DOHH2 (cell line): ENCODE measurements around the gene AMHR2.
"Not testable (repeated sequence)": the region's sequence is repeated elsewhere in the genome, so short reads cannot be mapped to it uniquely, and the experiment has no call there.

ENCODE experiments used
- H3F3A ChIP-seq: fragments of 200-600 bp; sonication (generic), shearing (Covaris generic); 2 replicates; pipeline ENCODE4 v1.6.0; 2016; ENCODE audit warnings: antibody characterized with exemption, mild to moderate bottlenecking; ENCODE audit not compliant: control insufficient read depth, insufficient read depth
- H3K27ac ChIP-seq: fragments of 200-600 bp; sonication (generic); 2 replicates; pipeline ENCODE4 v1.5.1; 2014; ENCODE audit warnings: low read depth, mild to moderate bottlenecking, low read length, moderate library complexity
- H3K27me3 ChIP-seq: fragments of 200-600 bp; sonication (generic); 2 replicates; pipeline ENCODE4 v1.6.1; 2014; ENCODE audit warnings: mild to moderate bottlenecking, low read length, mixed read lengths; ENCODE audit not compliant: control insufficient read depth
- H3K36me3 ChIP-seq: fragments of 200-600 bp; sonication (generic); 2 replicates; pipeline ENCODE4 v1.6.1; 2014; ENCODE audit warnings: mild to moderate bottlenecking, low read length, moderate library complexity, mixed read lengths; ENCODE audit not compliant: control insufficient read depth
- H3K4me1 ChIP-seq: fragments of 200-600 bp; sonication (generic); 2 replicates; pipeline ENCODE4 v1.6.1; 2014; ENCODE audit warnings: mild to moderate bottlenecking, low read length, mixed read lengths; ENCODE audit not compliant: control insufficient read depth
- H3K4me2 ChIP-seq: fragments of 200-600 bp; sonication (generic); 2 replicates; pipeline ENCODE4 v1.6.0; 2014; ENCODE audit warnings: mild to moderate bottlenecking, low read length, moderate library complexity
- H3K4me3 ChIP-seq: fragments of 200-600 bp; sonication (generic); 2 replicates; pipeline ENCODE4 v1.5.1; 2014; ENCODE audit warnings: mild to moderate bottlenecking, low read length, mixed read lengths
- H3K79me2 ChIP-seq: fragments of 200-600 bp; sonication (generic); 2 replicates; pipeline ENCODE4 v1.6.1; 2014; ENCODE audit warnings: mild to moderate bottlenecking, low read length, mixed read lengths; ENCODE audit not compliant: control insufficient read depth
- H3K9me2 ChIP-seq: fragments of 200-600 bp; sonication (generic); replicated peaks from 2 replicates; pipeline ENCODE4 v1.6.1; 2014; ENCODE audit warnings: mild to moderate bottlenecking, low read length, mixed read lengths; ENCODE audit not compliant: control insufficient read depth
- H3K9me3 ChIP-seq: fragments of 200-600 bp; sonication (generic); 2 replicates; pipeline ENCODE4 v1.6.1; 2014; ENCODE audit warnings: antibody characterized with exemption, low read length, mixed read lengths; ENCODE audit not compliant: control insufficient read depth, insufficient read depth
- H4K20me1 ChIP-seq: fragments of 200-600 bp; sonication (generic); 2 replicates; pipeline ENCODE4 v1.6.0; 2014; ENCODE audit warnings: low read depth, mild to moderate bottlenecking, antibody characterized with exemption, low read length, moderate library complexity; ENCODE audit not compliant: control insufficient read depth, insufficient read depth
- EZH2phosphoT487 ChIP-seq: fragments of 200-600 bp; sonication (generic); IDR thresholded peaks from 2 replicates; pipeline ENCODE4 v1.6.1; 2017; ENCODE audit warnings: borderline replicate concordance, mild to moderate bottlenecking, antibody characterized with exemption, low read length, moderate library complexity, mixed read lengths
- TF ChIP-seq, protein P1 (sequence below): fragments of 200-600 bp; sonication (generic); IDR thresholded peaks from one replicate; pipeline ENCODE4 v1.5.1; 2014; ENCODE audit warnings: antibody characterized with exemption, mild to moderate bottlenecking, low read depth, low read length; ENCODE audit not compliant: poor library complexity, severe bottlenecking

AMHR2 gene

DNA sequence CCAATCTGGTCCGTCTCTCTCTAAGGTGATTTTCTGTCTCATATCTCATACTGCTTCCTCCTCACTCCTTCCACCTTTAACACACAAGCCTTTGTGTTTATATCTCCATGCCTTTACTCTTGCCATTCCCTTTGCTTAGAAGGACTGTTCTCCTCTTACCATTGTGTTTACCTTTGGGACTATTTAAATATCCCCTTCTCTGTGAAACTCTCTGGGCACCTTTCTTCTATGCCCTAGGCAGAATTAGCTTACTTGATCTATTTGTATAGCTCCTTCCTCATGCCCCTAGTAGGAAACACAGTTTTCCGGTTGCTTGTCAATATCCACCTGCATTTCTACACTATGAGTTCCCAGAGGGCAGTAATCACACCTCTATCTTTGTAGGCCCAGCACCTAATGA is 3.9 kb upstream of the AMHR2 start:
- Histone ChIP-seq H3K27ac (no peak overlapping the region), H3K79me2 (no peaks in the 10 kb centered on the region), H3K4me2 (no peak overlapping the region), H3K4me1 (peaks cover 55% of the 10 kb centered on the region), H3K27me3 (no peaks in the 10 kb centered on the region), H3F3A (peaks cover 8% of the 10 kb centered on the region), H3K4me3 (no peak overlapping the region), H3K36me3 (no peaks in the 10 kb centered on the region), H4K20me1 (no peaks in the 10 kb centered on the region), H3K9me2 (no peaks in the 10 kb centered on the region), H3K9me3 (no peaks in the 10 kb centered on the region)
- no peak for TF ChIP-seq EZH2phosphoT487
- TF ChIP-seq, protein P1, sequence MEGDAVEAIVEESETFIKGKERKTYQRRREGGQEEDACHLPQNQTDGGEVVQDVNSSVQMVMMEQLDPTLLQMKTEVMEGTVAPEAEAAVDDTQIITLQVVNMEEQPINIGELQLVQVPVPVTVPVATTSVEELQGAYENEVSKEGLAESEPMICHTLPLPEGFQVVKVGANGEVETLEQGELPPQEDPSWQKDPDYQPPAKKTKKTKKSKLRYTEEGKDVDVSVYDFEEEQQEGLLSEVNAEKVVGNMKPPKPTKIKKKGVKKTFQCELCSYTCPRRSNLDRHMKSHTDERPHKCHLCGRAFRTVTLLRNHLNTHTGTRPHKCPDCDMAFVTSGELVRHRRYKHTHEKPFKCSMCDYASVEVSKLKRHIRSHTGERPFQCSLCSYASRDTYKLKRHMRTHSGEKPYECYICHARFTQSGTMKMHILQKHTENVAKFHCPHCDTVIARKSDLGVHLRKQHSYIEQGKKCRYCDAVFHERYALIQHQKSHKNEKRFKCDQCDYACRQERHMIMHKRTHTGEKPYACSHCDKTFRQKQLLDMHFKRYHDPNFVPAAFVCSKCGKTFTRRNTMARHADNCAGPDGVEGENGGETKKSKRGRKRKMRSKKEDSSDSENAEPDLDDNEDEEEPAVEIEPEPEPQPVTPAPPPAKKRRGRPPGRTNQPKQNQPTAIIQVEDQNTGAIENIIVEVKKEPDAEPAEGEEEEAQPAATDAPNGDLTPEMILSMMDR: no peak

DNA sequence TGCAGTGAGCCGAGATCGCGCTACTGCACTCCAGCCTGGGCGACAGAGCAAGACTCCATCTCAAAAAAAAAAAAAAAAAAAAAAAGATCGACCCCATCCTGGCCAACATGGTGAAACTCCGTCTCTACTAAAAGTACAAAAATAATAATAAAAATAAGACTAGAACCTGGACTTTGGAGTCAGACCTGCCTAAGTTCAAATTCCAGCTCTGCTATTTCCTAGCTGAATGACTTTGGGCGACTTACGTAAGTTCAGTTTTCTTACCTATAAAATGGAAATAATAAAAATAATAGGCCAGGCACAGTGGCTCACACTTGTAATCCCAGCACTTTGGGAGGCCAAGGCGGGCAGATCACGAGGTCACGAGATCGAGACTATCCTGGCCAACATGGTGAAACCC is 1.4 kb upstream of the AMHR2 start:
- H3K4me2 ChIP-seq, H4K20me1 ChIP-seq, H3K79me2 ChIP-seq, H3F3A ChIP-seq, H3K27me3 ChIP-seq, H3K4me3 ChIP-seq, H3K9me2 ChIP-seq, H3K9me3 ChIP-seq, H3K36me3 ChIP-seq, H3K27ac ChIP-seq: not testable (repeated sequence)
- H3K4me1 ChIP-seq: peaks cover 31% of the 10 kb centered on the region

DNA sequence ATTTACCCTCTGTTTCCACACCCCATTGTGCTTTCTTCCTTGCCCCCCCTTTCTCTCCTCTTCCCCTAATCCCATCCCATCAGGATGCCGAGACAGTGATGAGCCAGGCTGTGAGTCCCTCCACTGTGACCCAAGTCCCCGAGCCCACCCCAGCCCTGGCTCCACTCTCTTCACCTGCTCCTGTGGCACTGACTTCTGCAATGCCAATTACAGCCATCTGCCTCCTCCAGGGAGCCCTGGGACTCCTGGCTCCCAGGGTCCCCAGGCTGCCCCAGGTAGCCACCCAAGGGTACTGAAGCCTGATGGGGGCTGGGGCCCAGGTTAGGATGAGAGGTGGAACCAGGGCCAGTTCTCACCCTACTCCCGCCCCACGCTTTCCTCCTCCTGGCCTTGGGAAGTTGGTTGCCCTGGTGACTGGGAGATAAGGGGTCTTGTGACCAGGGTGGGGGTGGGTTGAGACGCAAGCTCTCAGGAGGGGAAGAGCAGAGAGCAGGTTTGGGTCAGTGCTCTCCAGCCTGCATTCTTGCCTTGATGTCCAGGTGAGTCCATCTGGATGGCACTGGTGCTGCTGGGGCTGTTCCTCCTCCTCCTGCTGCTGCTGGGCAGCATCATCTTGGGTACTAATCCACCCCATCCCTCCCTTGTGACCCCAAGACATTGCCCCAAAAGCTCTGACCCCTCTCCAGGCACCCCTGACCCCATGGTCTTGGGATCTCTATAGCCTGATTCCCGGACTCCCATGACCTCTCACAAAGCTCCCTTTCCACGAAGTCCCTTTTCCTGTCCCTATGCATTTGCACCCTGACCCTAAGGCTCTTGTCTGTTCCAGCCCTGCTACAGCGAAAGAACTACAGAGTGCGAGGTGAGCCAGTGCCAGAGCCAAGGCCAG is 1.2 kb downstream of the AMHR2 start:
- Histone ChIP-seq H3F3A (peaks cover 2% of the 10 kb centered on the region; the same call in 1 of the 2 replicates), H3K4me2 (no peak overlapping the region), H3K4me1 (peaks cover 10% of the 10 kb centered on the region), H3K4me3 (no peak overlapping the region), H3K9me2 (no peaks in the 10 kb centered on the region), H3K9me3 (no peaks in the 10 kb centered on the region), H4K20me1 (no peaks in the 10 kb centered on the region), H3K27me3 (no peaks in the 10 kb centered on the region), H3K36me3 (no peaks in the 10 kb centered on the region), H3K27ac (no peak overlapping the region), H3K79me2 (no peaks in the 10 kb centered on the region)
- TF ChIP-seq, protein P1: no peak
- TF ChIP-seq EZH2phosphoT487: no peak

DNA sequence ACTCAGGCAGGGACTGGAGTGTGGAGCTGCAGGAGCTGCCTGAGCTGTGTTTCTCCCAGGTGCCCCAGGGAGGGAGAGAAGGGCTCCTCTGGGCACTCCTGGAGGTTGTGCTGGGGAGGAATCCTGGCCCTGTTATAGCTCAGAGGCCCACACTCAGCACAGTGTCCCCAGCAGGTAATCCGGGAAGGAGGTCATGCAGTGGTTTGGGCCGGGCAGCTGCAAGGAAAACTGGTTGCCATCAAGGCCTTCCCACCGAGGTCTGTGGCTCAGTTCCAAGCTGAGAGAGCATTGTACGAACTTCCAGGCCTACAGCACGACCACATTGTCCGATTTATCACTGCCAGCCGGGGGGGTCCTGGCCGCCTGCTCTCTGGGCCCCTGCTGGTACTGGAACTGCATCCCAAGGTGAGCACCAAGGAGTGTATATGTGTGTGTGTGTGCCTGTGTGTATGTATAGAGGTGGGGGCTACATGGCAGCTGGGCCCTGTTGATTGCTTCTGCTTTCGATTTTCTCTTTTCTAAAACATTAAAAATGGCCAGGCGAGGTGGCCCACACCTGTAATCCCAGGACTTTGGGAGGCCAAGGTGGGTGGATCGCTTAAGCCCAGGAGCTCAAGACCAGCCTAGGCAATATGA is 2.0 kb downstream of the AMHR2 start:
- H3K9me2 ChIP-seq: no peaks in the 10 kb centered on the region
- H4K20me1 ChIP-seq: no peaks in the 10 kb centered on the region
- peaks cover 9% of the 10 kb centered on the region for H3K4me1 ChIP-seq
- no peaks in the 10 kb centered on the region for H3K9me3 ChIP-seq
- no peak overlapping the region for H3K4me3 ChIP-seq
- H3K27ac ChIP-seq: no peak overlapping the region
- no peaks in the 10 kb centered on the region for H3K27me3 ChIP-seq
- H3F3A ChIP-seq: peaks cover 2% of the 10 kb centered on the region; the same call in 1 of the 2 replicates
- H3K36me3 ChIP-seq: no peaks in the 10 kb centered on the region
- no peaks in the 10 kb centered on the region for H3K79me2 ChIP-seq
- H3K4me2 ChIP-seq: no peak overlapping the region
- no peak for TF ChIP-seq EZH2phosphoT487
- TF ChIP-seq, protein P1: no peak
